MM.1S (cell line): ENCODE results near the gene IRS1.

Source experiments
- EZH2 ChIP-seq: fragments of 300-600 bp; sonication (generic); optimal IDR thresholded peaks from 2 replicates; pipeline ENCODE3; 2017; ENCODE audit warnings: low read depth, mild to moderate bottlenecking, antibody characterized with exemption, low read length, mixed read lengths
- EZH2phosphoT487 ChIP-seq: fragments of 300-600 bp; sonication (generic); IDR thresholded peaks from 2 replicates; pipeline ENCODE4 v1.6.1; 2018; ENCODE audit warnings: antibody characterized with exemption, low read length
- TF ChIP-seq, protein P1 (sequence below): fragments of 300-600 bp; sonication (generic); IDR thresholded peaks from 2 replicates; pipeline ENCODE4 v1.5.1; 2016; ENCODE audit warnings: antibody characterized with exemption, low read length, mixed read lengths

DNA sequence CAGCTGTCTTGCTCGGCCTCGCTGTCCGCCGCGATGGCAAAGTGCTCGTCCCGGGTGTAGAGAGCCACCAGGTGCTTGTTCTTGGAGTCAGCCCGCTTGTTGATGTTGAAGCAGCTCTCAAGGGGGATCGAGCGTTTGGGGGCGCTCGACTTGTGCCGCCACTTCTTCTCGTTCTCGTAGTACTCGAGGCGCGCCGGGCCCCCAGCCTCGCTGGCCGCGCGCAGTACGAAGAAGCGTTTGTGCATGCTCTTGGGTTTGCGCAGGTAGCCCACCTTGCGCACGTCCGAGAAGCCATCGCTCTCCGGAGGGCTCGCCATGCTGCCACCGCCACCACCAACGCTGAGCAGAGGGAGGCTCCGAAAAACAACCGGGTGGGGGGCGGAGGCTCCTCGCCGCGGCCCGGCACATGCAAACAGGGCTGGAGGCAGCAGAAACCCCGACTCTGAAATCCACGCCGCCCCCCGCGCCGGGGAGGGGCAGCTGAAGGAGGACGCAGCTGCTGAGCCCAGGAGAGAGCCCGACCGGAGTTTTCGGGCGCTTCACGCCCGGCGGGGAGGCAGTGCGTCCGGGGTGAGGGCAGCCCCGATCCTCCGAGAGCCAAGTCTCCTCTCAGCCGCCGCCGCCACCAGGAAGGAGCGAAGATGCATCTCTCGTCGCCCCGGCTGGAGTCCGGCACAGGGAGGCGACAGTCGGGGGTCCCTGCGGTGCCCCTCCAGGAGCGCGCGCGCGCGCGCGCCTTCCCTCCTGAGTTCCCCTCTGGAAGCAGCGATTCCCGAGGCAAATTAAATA is 1.0 kb downstream of the IRS1 start:
- TF ChIP-seq, protein P1, sequence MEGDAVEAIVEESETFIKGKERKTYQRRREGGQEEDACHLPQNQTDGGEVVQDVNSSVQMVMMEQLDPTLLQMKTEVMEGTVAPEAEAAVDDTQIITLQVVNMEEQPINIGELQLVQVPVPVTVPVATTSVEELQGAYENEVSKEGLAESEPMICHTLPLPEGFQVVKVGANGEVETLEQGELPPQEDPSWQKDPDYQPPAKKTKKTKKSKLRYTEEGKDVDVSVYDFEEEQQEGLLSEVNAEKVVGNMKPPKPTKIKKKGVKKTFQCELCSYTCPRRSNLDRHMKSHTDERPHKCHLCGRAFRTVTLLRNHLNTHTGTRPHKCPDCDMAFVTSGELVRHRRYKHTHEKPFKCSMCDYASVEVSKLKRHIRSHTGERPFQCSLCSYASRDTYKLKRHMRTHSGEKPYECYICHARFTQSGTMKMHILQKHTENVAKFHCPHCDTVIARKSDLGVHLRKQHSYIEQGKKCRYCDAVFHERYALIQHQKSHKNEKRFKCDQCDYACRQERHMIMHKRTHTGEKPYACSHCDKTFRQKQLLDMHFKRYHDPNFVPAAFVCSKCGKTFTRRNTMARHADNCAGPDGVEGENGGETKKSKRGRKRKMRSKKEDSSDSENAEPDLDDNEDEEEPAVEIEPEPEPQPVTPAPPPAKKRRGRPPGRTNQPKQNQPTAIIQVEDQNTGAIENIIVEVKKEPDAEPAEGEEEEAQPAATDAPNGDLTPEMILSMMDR = peak; percentile 23; the same call in 1 of the 2 replicates
- no peak for TF ChIP-seq EZH2
- TF ChIP-seq EZH2phosphoT487 = no peak
